Osteoblast (primary cell): ENCODE measurements around the gene SMPD4. TPM values are rescaled to one million over a fixed set of nuclear protein-coding genes. Genes with fewer than 3 reads are reported as not detected.
"Not testable (repeated sequence)": the region's sequence is repeated elsewhere in the genome, so short reads cannot be mapped to it uniquely, and the experiment has no call there.

Source experiments
- DNase-seq: peaks from one replicate; pipeline ENCODE4 v3.0.0; 2011; ENCODE audit warnings: low spot score, mixed read lengths; ENCODE audit not compliant: insufficient read length; ENCODE audit errors: missing footprints
- H2AFZ ChIP-seq: 2 replicates; pipeline ENCODE4 v1.6.0; 2011; ENCODE audit warnings: mild to moderate bottlenecking, low read length
- H3K27ac ChIP-seq: 2 replicates; pipeline ENCODE4 v1.5.1; 2011; ENCODE audit warnings: mild to moderate bottlenecking, low read depth, low read length, moderate library complexity
- H3K27me3 ChIP-seq: 2 replicates; pipeline ENCODE4 v1.6.0; 2012; ENCODE audit warnings: mild to moderate bottlenecking, control low read depth, inconsistent platforms, low read length, moderate library complexity; ENCODE audit not compliant: insufficient read depth
- H3K36me3 ChIP-seq: 2 replicates; pipeline ENCODE4 v1.5.1; 2011; ENCODE audit warnings: mild to moderate bottlenecking, low read length, control low read depth, moderate library complexity; ENCODE audit not compliant: insufficient read depth
- H3K4me1 ChIP-seq: 2 replicates; pipeline ENCODE4 v1.5.1; 2011; ENCODE audit warnings: mild to moderate bottlenecking, low read length, control low read depth, moderate library complexity; ENCODE audit not compliant: insufficient read depth
- H3K4me2 ChIP-seq: 2 replicates; pipeline ENCODE4 v1.6.0; 2011; ENCODE audit warnings: mild to moderate bottlenecking, low read length; ENCODE audit not compliant: insufficient read depth
- H3K4me3 ChIP-seq: fragments of 200-600 bp; sonication (generic); 3 replicates; pipeline ENCODE4 v1.5.1; 2012; ENCODE audit warnings: mild to moderate bottlenecking, low read length, inconsistent platforms; ENCODE audit not compliant: insufficient read depth
- H3K79me2 ChIP-seq: 2 replicates; pipeline ENCODE4 v1.6.0; 2012; ENCODE audit warnings: mild to moderate bottlenecking, low read length, control low read depth, inconsistent platforms; ENCODE audit not compliant: insufficient read depth
- H3K9me3 ChIP-seq: 2 replicates; pipeline ENCODE4 v1.5.1; 2011; ENCODE audit warnings: low read depth, low read length, control low read depth
- H4K20me1 ChIP-seq: 2 replicates; pipeline ENCODE4 v1.6.0; 2012; ENCODE audit warnings: mild to moderate bottlenecking, low read length, control low read depth; ENCODE audit not compliant: insufficient read depth
- total RNA-seq: library from RNA; depleted of rRNA; stranded (reverse); fragments of >200 nt; gene quantifications from 2 replicates; pipeline ENCODE4 v1.2.3, GENCODE V29; 2012
- TF ChIP-seq, protein P1 (sequence below): IDR thresholded peaks from 2 replicates; pipeline ENCODE4 v1.5.1; 2011; ENCODE audit warnings: mild to moderate bottlenecking, low read depth, low read length, moderate library complexity; ENCODE audit errors: extremely low read depth

The SMPD4 gene
- total RNA-seq, 1 donor = 24.2 TPM

DNA sequence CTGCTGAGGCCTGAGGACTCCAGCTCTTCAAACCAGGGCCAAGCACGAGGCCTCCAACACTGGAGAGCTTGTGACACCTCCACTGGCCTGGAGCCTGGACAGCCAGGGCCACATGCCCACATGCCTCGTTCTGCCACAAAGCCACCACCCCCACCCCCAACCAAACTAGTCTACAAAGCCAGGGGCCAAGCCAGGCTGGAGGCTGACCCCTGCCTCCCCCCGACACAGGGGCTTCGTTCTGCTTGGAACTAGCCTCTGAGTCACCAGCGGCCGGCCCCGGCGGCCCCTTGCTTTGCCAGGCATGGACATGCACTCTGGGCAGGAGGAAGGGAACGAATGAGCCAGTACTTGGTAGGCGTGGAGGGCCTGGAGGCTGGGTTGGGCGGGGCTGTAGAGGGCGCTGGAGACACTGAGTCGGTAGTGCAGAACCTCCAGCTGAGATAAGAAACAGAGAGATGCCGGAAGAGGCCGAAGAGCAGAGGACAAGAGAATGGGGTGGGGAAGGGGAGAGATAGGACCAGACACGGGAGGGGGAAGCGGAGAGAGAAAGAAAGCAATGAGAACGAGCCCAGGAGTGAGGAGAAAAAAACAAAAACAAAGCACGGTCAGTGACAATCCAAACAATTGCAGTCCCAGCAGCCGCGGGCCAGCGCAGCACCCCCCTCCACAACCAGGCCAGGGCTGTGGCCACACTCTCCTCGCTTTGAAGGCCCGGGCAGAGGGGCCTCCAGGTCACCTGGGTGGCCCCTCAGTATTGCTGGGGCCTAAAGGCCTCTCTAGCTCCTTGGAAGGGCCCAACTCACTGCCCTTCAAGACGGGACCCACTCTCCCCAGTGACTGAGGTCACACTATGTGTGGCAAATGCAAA, 20.3 kb downstream of the SMPD4 start:
- DNase-seq = peak; percentile 15
- H3K79me2 ChIP-seq, H3K4me3 ChIP-seq, H3K27ac ChIP-seq, H3K9me3 ChIP-seq, H3K4me2 ChIP-seq, H3K27me3 ChIP-seq, H2AFZ ChIP-seq, H4K20me1 ChIP-seq, H3K4me1 ChIP-seq: not testable (repeated sequence)
- H3K36me3 ChIP-seq = peaks cover 15% of the 10 kb centered on the region

DNA sequence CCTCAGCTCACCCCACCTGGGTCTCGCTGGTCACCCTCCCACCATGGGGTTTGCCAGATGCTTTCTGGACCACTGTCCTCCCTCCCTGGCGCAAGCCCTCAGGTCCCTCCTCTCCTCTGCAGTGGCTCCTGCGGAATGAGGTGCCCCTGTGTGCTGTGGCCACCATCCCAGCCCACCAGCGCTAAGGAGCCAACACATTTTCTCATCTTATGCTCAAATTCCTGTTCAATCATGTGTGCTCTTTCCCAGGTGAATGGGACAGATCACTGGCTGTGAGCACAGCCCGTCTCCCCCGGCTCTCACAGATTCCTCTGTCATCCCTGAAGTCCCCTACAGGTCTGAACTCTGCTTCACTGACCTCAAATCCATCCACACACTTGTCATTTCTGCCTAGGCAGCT, 21.3 kb downstream of the SMPD4 start:
- Histone ChIP-seq H3K4me3 (no peak overlapping the region), H3K4me2 (no peak overlapping the region), H2AFZ (no peak overlapping the region), H3K79me2 (no peaks in the 10 kb centered on the region), H4K20me1 (no peaks in the 10 kb centered on the region), H3K4me1 (no peaks in the 10 kb centered on the region), H3K36me3 (peaks cover 9% of the 10 kb centered on the region), H3K27ac (no peak overlapping the region), H3K9me3 (no peaks in the 10 kb centered on the region), H3K27me3 (no peaks in the 10 kb centered on the region)
- no peak for DNase-seq
- TF ChIP-seq, protein P1, sequence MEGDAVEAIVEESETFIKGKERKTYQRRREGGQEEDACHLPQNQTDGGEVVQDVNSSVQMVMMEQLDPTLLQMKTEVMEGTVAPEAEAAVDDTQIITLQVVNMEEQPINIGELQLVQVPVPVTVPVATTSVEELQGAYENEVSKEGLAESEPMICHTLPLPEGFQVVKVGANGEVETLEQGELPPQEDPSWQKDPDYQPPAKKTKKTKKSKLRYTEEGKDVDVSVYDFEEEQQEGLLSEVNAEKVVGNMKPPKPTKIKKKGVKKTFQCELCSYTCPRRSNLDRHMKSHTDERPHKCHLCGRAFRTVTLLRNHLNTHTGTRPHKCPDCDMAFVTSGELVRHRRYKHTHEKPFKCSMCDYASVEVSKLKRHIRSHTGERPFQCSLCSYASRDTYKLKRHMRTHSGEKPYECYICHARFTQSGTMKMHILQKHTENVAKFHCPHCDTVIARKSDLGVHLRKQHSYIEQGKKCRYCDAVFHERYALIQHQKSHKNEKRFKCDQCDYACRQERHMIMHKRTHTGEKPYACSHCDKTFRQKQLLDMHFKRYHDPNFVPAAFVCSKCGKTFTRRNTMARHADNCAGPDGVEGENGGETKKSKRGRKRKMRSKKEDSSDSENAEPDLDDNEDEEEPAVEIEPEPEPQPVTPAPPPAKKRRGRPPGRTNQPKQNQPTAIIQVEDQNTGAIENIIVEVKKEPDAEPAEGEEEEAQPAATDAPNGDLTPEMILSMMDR = no peak

DNA sequence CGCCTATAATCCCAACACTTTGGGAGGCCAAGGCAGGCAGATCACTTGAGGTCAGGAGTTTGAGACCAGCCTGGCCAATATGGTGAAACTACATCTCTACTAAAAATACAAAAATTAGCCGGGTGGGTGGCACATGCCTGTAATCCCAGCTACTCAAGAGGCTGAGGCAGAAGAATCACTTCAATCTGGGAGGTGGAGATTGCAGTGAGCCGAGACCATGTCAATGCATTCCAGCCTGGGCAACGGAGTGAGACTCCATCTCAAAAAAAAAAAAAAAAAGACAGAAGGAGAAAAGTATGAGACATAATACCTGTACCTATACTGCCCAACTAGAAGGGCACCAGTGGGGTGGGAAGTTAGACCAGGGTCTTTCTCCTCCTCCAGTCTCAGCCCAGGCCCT, 22.0 kb downstream of the SMPD4 start:
- H4K20me1 ChIP-seq, H3K27ac ChIP-seq, H2AFZ ChIP-seq, H3K27me3 ChIP-seq, H3K4me3 ChIP-seq, H3K9me3 ChIP-seq, H3K4me1 ChIP-seq, H3K79me2 ChIP-seq, H3K4me2 ChIP-seq, DNase-seq, H3K36me3 ChIP-seq: not testable (repeated sequence)

DNA sequence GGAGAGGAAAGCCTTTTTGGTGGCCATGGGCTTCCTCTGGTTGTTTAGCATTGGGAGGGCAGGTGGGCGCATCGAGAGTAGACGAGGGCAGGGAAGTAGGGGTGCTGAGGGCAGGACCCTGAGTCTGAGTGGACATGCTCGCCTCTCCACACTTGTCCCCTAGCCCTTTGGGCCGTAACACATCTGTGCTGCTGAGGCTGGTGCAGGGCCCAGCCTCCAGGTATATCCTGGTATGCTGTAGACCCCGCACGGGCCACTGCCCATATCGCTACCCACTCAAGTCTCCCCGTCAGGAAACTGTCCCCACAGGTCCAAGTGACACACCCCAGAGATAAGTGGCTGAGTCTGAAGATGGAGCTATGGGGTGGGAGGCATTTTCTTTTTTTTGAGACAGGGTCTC, 22.8 kb downstream of the SMPD4 start:
- TF ChIP-seq, protein P1 = no peak
- Histone ChIP-seq H3K4me2 (no peak overlapping the region), H2AFZ (no peak overlapping the region), H3K4me3 (no peak overlapping the region), H3K9me3 (no peaks in the 10 kb centered on the region), H3K79me2 (no peaks in the 10 kb centered on the region), H4K20me1 (no peaks in the 10 kb centered on the region), H3K36me3 (peaks cover 4% of the 10 kb centered on the region), H3K27me3 (no peaks in the 10 kb centered on the region), H3K4me1 (no peaks in the 10 kb centered on the region), H3K27ac (no peak overlapping the region)
- DNase-seq = peak; percentile 39

DNA sequence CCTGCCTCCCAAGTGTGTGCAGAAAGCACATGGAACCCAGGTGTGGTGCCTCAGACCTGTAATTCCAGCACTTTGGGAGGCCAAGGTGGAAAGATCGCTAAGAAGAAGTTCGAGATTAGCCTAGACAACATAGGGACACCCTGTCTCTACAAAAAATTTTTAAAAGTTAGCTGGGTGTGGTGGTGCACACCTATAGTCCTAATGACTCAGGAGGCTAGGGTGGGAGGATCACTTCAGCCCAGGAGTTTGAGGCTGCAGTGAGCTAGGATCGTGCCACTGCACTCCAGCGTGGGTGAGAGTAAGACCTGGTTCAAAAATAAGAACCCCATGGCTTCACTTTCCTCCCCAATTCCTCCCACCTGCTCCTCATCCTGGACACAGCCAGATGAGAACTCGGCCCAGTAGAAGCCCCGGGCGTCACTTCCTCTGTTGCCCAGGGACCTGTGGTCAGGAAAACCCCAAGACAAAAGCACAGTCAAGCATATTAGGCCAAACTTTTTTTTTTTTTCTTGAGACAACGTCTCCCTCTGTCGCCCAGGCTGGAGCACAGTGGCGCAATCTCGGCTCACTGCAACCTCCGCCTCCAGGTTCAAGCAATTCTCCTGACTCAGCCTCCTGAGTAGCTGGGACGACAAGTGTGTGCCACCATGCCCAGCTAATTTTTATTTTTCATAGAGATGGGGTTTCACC, 23.4 kb downstream of the SMPD4 start:
- not testable (repeated sequence) for H3K9me3 ChIP-seq, H3K27me3 ChIP-seq, H3K4me2 ChIP-seq, H3K27ac ChIP-seq, H3K79me2 ChIP-seq, H3K4me1 ChIP-seq, H2AFZ ChIP-seq, H3K36me3 ChIP-seq, H3K4me3 ChIP-seq, H4K20me1 ChIP-seq
- DNase-seq = peak; percentile 76

DNA sequence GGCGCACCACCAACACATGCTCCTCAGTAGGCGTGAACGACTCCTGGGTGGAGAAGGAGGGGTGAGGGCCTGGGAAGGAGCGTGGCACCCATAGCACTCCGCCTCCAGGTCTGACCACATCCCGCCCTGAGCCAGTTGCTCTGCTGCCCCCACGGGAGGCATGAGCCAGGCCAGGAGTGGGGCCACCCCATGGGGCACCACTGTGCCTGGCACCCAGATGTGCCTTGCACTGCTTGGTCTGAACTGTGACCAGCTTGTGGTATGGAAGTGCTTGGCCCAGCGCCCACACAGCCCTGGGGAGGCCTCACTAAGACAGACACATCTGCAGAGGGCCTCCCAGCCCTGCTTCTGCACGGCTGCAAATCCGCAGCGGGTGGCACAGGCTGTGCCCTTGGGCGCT, 24.0 kb downstream of the SMPD4 start:
- not testable (repeated sequence) for H3K27ac ChIP-seq, H3K4me1 ChIP-seq, H3K9me3 ChIP-seq, H3K79me2 ChIP-seq, H3K4me3 ChIP-seq, H3K36me3 ChIP-seq, H4K20me1 ChIP-seq, H3K27me3 ChIP-seq, DNase-seq, H2AFZ ChIP-seq, H3K4me2 ChIP-seq
